Vagina (tissue), 2 donors: ENCODE results near the gene MFN2.

Source experiments
- CTCF ChIP-seq, 3 experiments: fragments of 450-650 bp in 2 of 3; fragments of 200-600 bp in 1 of 3; sonication (generic) in 1 of 3; IDR thresholded peaks; one replicate each; pipeline ENCODE4 v1.5.1; 2017 to 2019; ENCODE audit warnings: antibody characterized with exemption in 3 of 3, mild to moderate bottlenecking in 2 of 3, moderate library complexity in 2 of 3
- POLR2A ChIP-seq, 2 donors: fragments of 450-650 bp; IDR thresholded peaks; one replicate each; pipeline ENCODE4 v1.6.1; 2017; ENCODE audit warnings: antibody characterized with exemption in 2 of 2, mild to moderate bottlenecking in 2 of 2, moderate library complexity in 2 of 2
- POLR2AphosphoS5 ChIP-seq, 2 donors: sonication (generic); formaldehyde crosslinking; IDR thresholded peaks; one replicate each; pipeline ENCODE4 v1.9.0; 2017; ENCODE audit warnings: antibody characterized with exemption in 2 of 2, mild to moderate bottlenecking in 2 of 2, low read depth in 1 of 2; ENCODE audit not compliant: insufficient read depth in 1 of 2

DNA sequence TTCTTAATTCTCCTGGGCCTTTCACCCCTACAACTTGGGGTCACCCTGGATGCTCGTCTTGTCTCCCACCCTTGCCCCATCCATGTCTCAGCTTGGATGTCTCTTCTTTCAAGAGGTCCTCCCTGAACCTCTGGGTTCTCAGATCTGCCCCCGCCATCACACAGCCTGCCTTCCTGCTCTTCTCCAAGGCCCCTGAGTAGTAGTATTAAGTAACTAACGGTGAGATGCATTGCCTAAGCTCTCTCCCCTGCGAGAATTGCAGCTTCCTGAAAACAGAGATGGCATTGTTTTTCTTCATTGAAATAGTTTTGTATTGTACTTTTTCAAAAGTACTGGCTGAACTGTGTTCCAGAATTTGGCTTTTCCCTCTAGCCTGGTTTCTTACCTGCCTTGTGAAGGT is 55.1 kb downstream of the MFN2 start:
- no peak for TF ChIP-seq POLR2A (IDR thresholded peaks at IDR 0.05)
- TF ChIP-seq POLR2AphosphoS5 (IDR thresholded peaks at IDR 0.05; ENCODE audit: insufficient read depth in 1 of 2, low read depth in 1 of 2) = no peak
- no peak for TF ChIP-seq CTCF (IDR thresholded peaks at IDR 0.05)
